Prostate gland (tissue), 2 donors: ENCODE measurements around the gene BCR. TPM values are rescaled to one million over a fixed set of nuclear protein-coding genes. Genes with fewer than 3 reads are reported as not detected.

Experiments
- DNase-seq: peaks from one replicate; pipeline ENCODE4 v3.0.0-alpha.2; 2019; ENCODE audit warnings: low spot score
- H3K27ac ChIP-seq, 2 donors: fragments of 200-600 bp; sonication (generic); 2 replicates each; pipeline ENCODE4 v1.5.1; 2017 to 2019
- H3K27me3 ChIP-seq: fragments of 200-600 bp; sonication (generic); replicated peaks from 2 replicates; pipeline ENCODE4 v1.5.1; 2019; ENCODE audit not compliant: insufficient read depth
- H3K36me3 ChIP-seq, 2 donors: fragments of 200-600 bp; sonication (generic); 1 replicate in 1 of 2; 2 replicates in 1 of 2; pipeline versions ENCODE4 v1.5.1 to v1.8.1; 2017 to 2019
- H3K4me1 ChIP-seq: fragments of 200-600 bp; sonication (generic); replicated peaks from 2 replicates; pipeline ENCODE4 v1.5.1; 2019
- H3K4me3 ChIP-seq, 2 donors: fragments of 200-600 bp; sonication (generic); 2 replicates each; pipeline ENCODE4 v1.5.1; 2017 to 2019
- H3K9me3 ChIP-seq: fragments of 200-600 bp; sonication (generic); 2 replicates; pipeline ENCODE4 v1.5.1; 2017
- CTCF ChIP-seq, 4 experiments: fragments of 200-600 bp in 2 of 4; fragments of 450-650 bp in 2 of 4; sonication (generic) in 2 of 4; IDR thresholded peaks; 1 replicate in 3 of 4; 2 replicates in 1 of 4; pipeline ENCODE4 v1.5.1; 2016 to 2019; ENCODE audit warnings: antibody characterized with exemption in 4 of 4, mild to moderate bottlenecking in 2 of 4, moderate library complexity in 2 of 4
- POLR2A ChIP-seq: fragments of 450-650 bp; IDR thresholded peaks from one replicate; pipeline ENCODE4 v1.6.1; 2016; ENCODE audit warnings: antibody characterized with exemption, mild to moderate bottlenecking
- POLR2AphosphoS5 ChIP-seq: sonication (generic); formaldehyde crosslinking; IDR thresholded peaks from one replicate; pipeline ENCODE4 v1.6.1; 2017; ENCODE audit warnings: antibody characterized with exemption
- WGBS: methylation state at CpG from one replicate; pipeline ENCODE4 v1.1.5; 2018; 5-methylcytosine and 5-hydroxymethylcytosine counted together
- intact Hi-C: fragments of 100-400 bp; cut with DNase I; formaldehyde crosslinking; loops from one replicate; pipeline ENCODE4 v1.14.2; 2022
- total RNA-seq, 2 donors: library from RNA; depleted of rRNA; stranded (reverse); fragments of >200 nt; gene quantifications; one replicate each; pipeline ENCODE4 v1.1.0, GENCODE V29; 2016

The BCR gene
- total RNA-seq, 2 donors from 2014 or later: 32.7 to 88.8 TPM

- no peak for DNase-seq
- intact Hi-C loops: no loop called here
- H3K4me1 ChIP-seq: no peaks in the 10 kb centered on the region
Observed at GRCh38 chr22:23233084-23233531, 52.8 kb downstream of the BCR start.

GRCh38 chr22:23233752-23234408 lies 53.6 kb downstream of the BCR start:
- H3K27me3 ChIP-seq: no peaks in the 10 kb centered on the region
- H3K27ac ChIP-seq: no peak overlapping the region
- no peaks in the 10 kb centered on the region for H3K9me3 ChIP-seq
- intact Hi-C loops: no loop called here
- H3K4me3 ChIP-seq: no peak overlapping the region
- TF ChIP-seq CTCF (IDR thresholded peaks at IDR 0.05) (no peak), POLR2A (no peak), POLR2AphosphoS5 (no peak)
- H3K4me1 ChIP-seq: no peaks in the 10 kb centered on the region
- 65% methylated on average over 10 of the region's 10 CpGs for WGBS
- H3K36me3 ChIP-seq: no peaks in the 10 kb centered on the region
- no peak for DNase-seq

More at GRCh38 chr22:23233084-23233531, 52.8 kb downstream of the BCR start:
- no peak for TF ChIP-seq POLR2AphosphoS5
- TF ChIP-seq POLR2A: no peak
- no peak for TF ChIP-seq CTCF (IDR thresholded peaks at IDR 0.05)
- 66% methylated on average over 11 of the region's 11 CpGs for WGBS
- no peaks in the 10 kb centered on the region for H3K27me3 ChIP-seq
- no peaks in the 10 kb centered on the region for H3K36me3 ChIP-seq
- no peak overlapping the region for H3K27ac ChIP-seq
- no peak overlapping the region for H3K4me3 ChIP-seq
- H3K9me3 ChIP-seq: no peaks in the 10 kb centered on the region

- Histone ChIP-seq H3K36me3 (no peaks in the 10 kb centered on the region), H3K9me3 (no peaks in the 10 kb centered on the region), H3K27ac (no peak overlapping the region), H3K4me1 (no peaks in the 10 kb centered on the region), H3K27me3 (no peaks in the 10 kb centered on the region), H3K4me3 (no peak overlapping the region)
- intact Hi-C loops: no loop called here
- TF ChIP-seq CTCF (IDR thresholded peaks at IDR 0.05): no peak
- no peak for TF ChIP-seq POLR2AphosphoS5
- no peak for TF ChIP-seq POLR2A
- 95% methylated on average over 19 of the region's 19 CpGs for WGBS
- DNase-seq: no peak
Observed at GRCh38 chr22:23234409-23235161, 54.3 kb downstream of the BCR start.

GRCh38 chr22:23235425-23235824 lies 55.1 kb downstream of the BCR start:
- no peak overlapping the region for H3K4me3 ChIP-seq
- TF ChIP-seq CTCF (IDR thresholded peaks at IDR 0.05) (no peak), POLR2AphosphoS5 (no peak), POLR2A (no peak)
- DNase-seq: no peak
- no peaks in the 10 kb centered on the region for H3K36me3 ChIP-seq
- 96% methylated on average over 3 of the region's 3 CpGs for WGBS
- no peak overlapping the region for H3K27ac ChIP-seq
- intact Hi-C loops: no loop called here
- H3K4me1 ChIP-seq: no peaks in the 10 kb centered on the region
- H3K27me3 ChIP-seq: no peaks in the 10 kb centered on the region
- no peaks in the 10 kb centered on the region for H3K9me3 ChIP-seq
